BE2C (cell line): Measurements from ENCODE around the gene DUOX1.

Experiments used
- DNase-seq: peaks from one replicate; pipeline ENCODE4 v3.0.0-alpha.2; 2020
- H3K27me3 ChIP-seq: fragments of 250-450 bp; sonication (Bioruptor Pico); 2 replicates; pipeline ENCODE4 v1.5.1; 2020; ENCODE audit warnings: mild to moderate bottlenecking
- H3K36me3 ChIP-seq: fragments of 250-450 bp; sonication (Bioruptor Pico); 2 replicates; pipeline ENCODE4 v1.5.1; 2020; ENCODE audit warnings: mild to moderate bottlenecking
- H3K4me1 ChIP-seq: fragments of 250-450 bp; sonication (Bioruptor Pico); 2 replicates; pipeline ENCODE4 v1.5.1; 2020
- H3K4me3 ChIP-seq: 2 replicates; pipeline ENCODE4 v1.5.1; 2011; ENCODE audit warnings: low read depth, low read length
- H3K9me3 ChIP-seq: fragments of 250-450 bp; sonication (Bioruptor Pico); 2 replicates; pipeline ENCODE4 v1.5.1; 2020
- TF ChIP-seq, protein P1 (sequence below): IDR thresholded peaks from 2 replicates; pipeline ENCODE4 v1.5.1; 2012; ENCODE audit warnings: mild to moderate bottlenecking, low read depth, low read length

DUOX1 gene

DNA sequence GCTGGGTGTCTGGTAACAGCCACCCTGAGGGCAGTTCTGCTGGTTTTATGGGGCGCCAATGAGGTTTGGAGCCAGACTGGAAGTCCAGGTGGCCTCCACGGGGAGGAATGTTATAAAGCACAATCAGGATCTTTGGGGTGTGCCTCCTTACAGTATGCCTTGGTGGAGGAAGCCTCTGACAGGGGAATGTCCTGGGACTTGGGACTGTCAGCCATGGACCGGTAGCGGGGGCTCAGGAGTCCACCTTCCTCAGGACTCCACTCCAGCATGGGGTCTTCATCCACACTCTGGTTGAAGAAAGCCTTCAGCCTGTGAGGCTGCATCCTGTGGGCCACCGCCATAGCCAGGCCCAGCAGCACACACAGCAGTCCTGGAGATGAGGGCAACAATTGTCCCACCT, 10.8 kb upstream of the DUOX1 start:
- no peaks in the 10 kb centered on the region for H3K36me3 ChIP-seq
- H3K4me3 ChIP-seq = no peak overlapping the region
- no peaks in the 10 kb centered on the region for H3K4me1 ChIP-seq
- no peak for DNase-seq
- TF ChIP-seq, protein P1, sequence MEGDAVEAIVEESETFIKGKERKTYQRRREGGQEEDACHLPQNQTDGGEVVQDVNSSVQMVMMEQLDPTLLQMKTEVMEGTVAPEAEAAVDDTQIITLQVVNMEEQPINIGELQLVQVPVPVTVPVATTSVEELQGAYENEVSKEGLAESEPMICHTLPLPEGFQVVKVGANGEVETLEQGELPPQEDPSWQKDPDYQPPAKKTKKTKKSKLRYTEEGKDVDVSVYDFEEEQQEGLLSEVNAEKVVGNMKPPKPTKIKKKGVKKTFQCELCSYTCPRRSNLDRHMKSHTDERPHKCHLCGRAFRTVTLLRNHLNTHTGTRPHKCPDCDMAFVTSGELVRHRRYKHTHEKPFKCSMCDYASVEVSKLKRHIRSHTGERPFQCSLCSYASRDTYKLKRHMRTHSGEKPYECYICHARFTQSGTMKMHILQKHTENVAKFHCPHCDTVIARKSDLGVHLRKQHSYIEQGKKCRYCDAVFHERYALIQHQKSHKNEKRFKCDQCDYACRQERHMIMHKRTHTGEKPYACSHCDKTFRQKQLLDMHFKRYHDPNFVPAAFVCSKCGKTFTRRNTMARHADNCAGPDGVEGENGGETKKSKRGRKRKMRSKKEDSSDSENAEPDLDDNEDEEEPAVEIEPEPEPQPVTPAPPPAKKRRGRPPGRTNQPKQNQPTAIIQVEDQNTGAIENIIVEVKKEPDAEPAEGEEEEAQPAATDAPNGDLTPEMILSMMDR = no peak
- peaks cover 14% of the 10 kb centered on the region for H3K27me3 ChIP-seq
- H3K9me3 ChIP-seq = no peaks in the 10 kb centered on the region

GRCh38 chr15:45120081-45120972, 9.5 kb upstream of the DUOX1 start:
- Histone ChIP-seq H3K4me3 (no peak overlapping the region), H3K27me3 (0 out of 2 replicates have a peak, but pooled peaks cover under 1% of the 10 kb centered on the region), H3K4me1 (no peaks in the 10 kb centered on the region), H3K9me3 (no peaks in the 10 kb centered on the region), H3K36me3 (no peaks in the 10 kb centered on the region)
- TF ChIP-seq, protein P1 = no peak
- DNase-seq = no peak

- TF ChIP-seq, protein P1 = no peak
- H3K36me3 ChIP-seq = no peaks in the 10 kb centered on the region
- no peaks in the 10 kb centered on the region for H3K4me1 ChIP-seq
- no peak for DNase-seq
- no peak overlapping the region for H3K4me3 ChIP-seq
- no peaks in the 10 kb centered on the region for H3K27me3 ChIP-seq
- no peaks in the 10 kb centered on the region for H3K9me3 ChIP-seq
These were observed 8.8 kb upstream of the DUOX1 start for GRCh38 chr15:45121020-45121419.

- TF ChIP-seq, protein P1 = no peak
- no peak for DNase-seq
- Histone ChIP-seq H3K36me3 (no peaks in the 10 kb centered on the region), H3K27me3 (no peaks in the 10 kb centered on the region), H3K4me3 (no peak overlapping the region), H3K4me1 (0 out of 2 replicates have a peak, but pooled peaks cover 2% of the 10 kb centered on the region), H3K9me3 (no peaks in the 10 kb centered on the region)
These were observed 7.9 kb upstream of the DUOX1 start for GRCh38 chr15:45121706-45122417.

GRCh38 chr15:45122719-45123118, 7.1 kb upstream of the DUOX1 start:
- Histone ChIP-seq H3K4me3 (no peak overlapping the region), H3K27me3 (no peaks in the 10 kb centered on the region), H3K4me1 (0 out of 2 replicates have a peak, but pooled peaks cover 2% of the 10 kb centered on the region), H3K36me3 (no peaks in the 10 kb centered on the region), H3K9me3 (no peaks in the 10 kb centered on the region)
- TF ChIP-seq, protein P1 = no peak
- no peak for DNase-seq
